Right lobe of liver (tissue), 6 donors: Measurements from ENCODE around the gene TPST1. TPM values are rescaled to one million over a fixed set of nuclear protein-coding genes. Genes with fewer than 3 reads are reported as not detected.
"Not testable (repeated sequence)": the region's sequence is repeated elsewhere in the genome, so short reads cannot be mapped to it uniquely, and the experiment has no call there.

ENCODE experiments used
- ATAC-seq, 4 donors: fragments of 200-7000 bp; cut with Tn5 transposase; one replicate each; pipeline ENCODE4 v1.9.1; 2020; ENCODE audit warnings: mild to moderate bottlenecking in 4 of 4, moderate library complexity in 4 of 4
- DNase-seq, 3 donors: peaks; one replicate each; pipeline ENCODE4 v3.0.0-alpha.2; 2020
- H3K27ac ChIP-seq, 3 donors: fragments of 200-600 bp; one replicate each; pipeline ENCODE4 v1.8.0; 2022
- H3K27me3 ChIP-seq, 2 donors: fragments of 200-600 bp; one replicate each; pipeline ENCODE4 v1.8.0; 2022
- H3K36me3 ChIP-seq, 4 donors: fragments of 200-600 bp; sonication (generic) in 1 of 4; one replicate each; pipeline versions ENCODE4 v1.5.1 to v1.8.0; 2017 to 2022; ENCODE audit warnings: control low read depth in 1 of 4
- H3K4me1 ChIP-seq, 4 donors: fragments of 200-600 bp; sonication (generic) in 1 of 4; one replicate each; pipeline versions ENCODE4 v1.5.1 to v1.8.0; 2017 to 2022; ENCODE audit warnings: control low read depth in 1 of 4
- H3K4me3 ChIP-seq, 3 donors: fragments of 200-600 bp; one replicate each; pipeline ENCODE4 v1.8.0; 2022
- H3K9me3 ChIP-seq, 4 donors: fragments of 200-600 bp; sonication (generic) in 1 of 4; one replicate each; pipeline versions ENCODE4 v1.5.1 to v1.8.0; 2017 to 2022; ENCODE audit warnings: control low read depth in 1 of 4
- CTCF ChIP-seq, 4 donors: fragments of 200-600 bp in 3 of 4; fragments of 450-650 bp in 1 of 4; IDR thresholded peaks; one replicate each; pipeline versions ENCODE4 v1.5.1 to v1.8.0; 2016 to 2022; ENCODE audit warnings: antibody characterized with exemption in 4 of 4, mild to moderate bottlenecking in 2 of 4
- POLR2A ChIP-seq: fragments of 450-650 bp; IDR thresholded peaks from one replicate; pipeline ENCODE4 v1.6.1; 2017; ENCODE audit warnings: antibody characterized with exemption, mild to moderate bottlenecking
- WGBS: methylation state at CpG from one replicate; pipeline ENCODE4 v1.1.6; 2018; ENCODE audit warnings: low coverage, low lambda C conversion rate; ENCODE audit not compliant: insufficient coverage; ENCODE audit errors: missing lambda C conversion rate; 5-methylcytosine and 5-hydroxymethylcytosine counted together
- intact Hi-C, 2 donors: fragments of 100-400 bp; cut with DNase I; formaldehyde crosslinking; loops; one replicate each; pipeline versions ENCODE4 v1.11.2 to v1.14.1; 2022
- total RNA-seq, 6 experiments: library from RNA; depleted of rRNA in 2 of 6; stranded (reverse); fragments of >200 nt in 2 of 6; fragmentation: NEBNext Ultra II Directional in 3 of 6; extraction: Animal tissue kit (Norgen Biotek cat#: 25700) in 3 of 6; gene quantifications; one replicate each; pipeline versions ENCODE4 v1.1.0 to v1.2.4, GENCODE V29; 2016 to 2023
- donor health status: DM: no; HTN: yes; CAD: no.
- donor health status: DM: no; HTN: no; CAD: no.
- donor health status: DM: no; HTN: no; CAD: no.
- donor health status: DM: no; HTN: yes; CAD: no.
- donor health status: DM: no; HTN: yes; CAD: no.

The TPST1 gene
- total RNA-seq, 6 experiments from 2014 or later = 18.0 to 40.5 (median 26.3) TPM

GRCh38 chr7:66380272-66380888 is 175.2 kb downstream of the TPST1 start:
- WGBS = 90% methylated on average over 3 of the region's 5 CpGs
- Histone ChIP-seq H3K27me3 (no peaks in the 10 kb centered on the region), H3K9me3 (no peaks in the 10 kb centered on the region), H3K36me3 (no peaks in the 10 kb centered on the region), H3K4me3 (no peak overlapping the region), H3K4me1 (no peaks in the 10 kb centered on the region), H3K27ac (no peak overlapping the region)
- intact Hi-C loops = no loop called here
- no peak for TF ChIP-seq POLR2A
- no peak for TF ChIP-seq CTCF (IDR thresholded peaks at IDR 0.05)
- ATAC-seq (no peak), DNase-seq (no peak)

- H3K4me1 ChIP-seq, H3K27me3 ChIP-seq, H3K36me3 ChIP-seq, DNase-seq, intact Hi-C loops, H3K4me3 ChIP-seq, H3K9me3 ChIP-seq, H3K27ac ChIP-seq, ATAC-seq: not testable (repeated sequence)
- WGBS = 85% methylated on average over 8 of the region's 8 CpGs
Observed at GRCh38 chr7:66382182-66382923, 177.2 kb downstream of the TPST1 start.

DNA sequence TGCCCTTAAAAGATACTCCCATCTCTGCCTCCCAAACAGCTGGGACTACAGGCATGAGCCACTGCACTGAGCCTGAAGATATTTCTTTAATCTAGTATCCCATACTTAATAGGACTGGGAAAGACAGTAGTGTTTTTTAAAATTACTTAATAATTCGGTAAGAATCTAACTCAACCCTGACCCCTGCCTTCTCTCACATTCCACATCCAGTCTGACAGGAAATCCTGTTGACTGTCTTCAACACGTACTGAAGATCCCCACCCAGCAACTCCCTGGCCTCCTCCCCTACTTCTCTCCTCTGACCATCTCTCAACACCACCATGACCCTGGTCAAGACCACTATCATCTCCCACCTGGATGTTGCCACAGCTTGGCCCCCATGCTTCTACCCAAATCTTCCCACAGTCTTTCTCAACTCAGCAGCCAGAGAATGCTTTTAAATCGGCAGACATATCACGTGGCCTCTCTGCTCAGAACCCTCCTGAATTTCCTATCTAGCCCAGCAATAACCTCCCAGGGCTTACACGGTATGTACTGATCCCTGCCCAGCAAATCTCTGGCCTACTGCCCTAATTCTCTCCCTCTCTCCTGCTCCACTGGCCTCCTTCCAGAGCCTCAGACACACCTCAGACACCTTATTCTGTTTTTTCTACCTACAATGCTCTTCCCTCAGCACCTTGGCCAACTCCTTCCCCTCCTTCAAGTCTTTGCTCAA is 180.2 kb downstream of the TPST1 start:
- H3K27me3 ChIP-seq, H3K4me1 ChIP-seq, H3K4me3 ChIP-seq, DNase-seq, H3K9me3 ChIP-seq, intact Hi-C loops, H3K27ac ChIP-seq, ATAC-seq, H3K36me3 ChIP-seq: not testable (repeated sequence)
- WGBS = 69% methylated on average over 5 of the region's 5 CpGs

- DNase-seq, ATAC-seq, H3K4me3 ChIP-seq, intact Hi-C loops, H3K27ac ChIP-seq, H3K9me3 ChIP-seq, H3K36me3 ChIP-seq, H3K4me1 ChIP-seq, H3K27me3 ChIP-seq: not testable (repeated sequence)
- 62% methylated on average over 3 of the region's 3 CpGs for WGBS
Observed at GRCh38 chr7:66395128-66395571, 190.0 kb downstream of the TPST1 start.

GRCh38 chr7:66396052-66396451 is 190.9 kb downstream of the TPST1 start:
- 100% methylated on average over 2 of the region's 3 CpGs for WGBS
- intact Hi-C loops, H3K4me3 ChIP-seq, H3K9me3 ChIP-seq, H3K4me1 ChIP-seq, ATAC-seq, DNase-seq, H3K36me3 ChIP-seq, H3K27ac ChIP-seq, H3K27me3 ChIP-seq: not testable (repeated sequence)

DNA sequence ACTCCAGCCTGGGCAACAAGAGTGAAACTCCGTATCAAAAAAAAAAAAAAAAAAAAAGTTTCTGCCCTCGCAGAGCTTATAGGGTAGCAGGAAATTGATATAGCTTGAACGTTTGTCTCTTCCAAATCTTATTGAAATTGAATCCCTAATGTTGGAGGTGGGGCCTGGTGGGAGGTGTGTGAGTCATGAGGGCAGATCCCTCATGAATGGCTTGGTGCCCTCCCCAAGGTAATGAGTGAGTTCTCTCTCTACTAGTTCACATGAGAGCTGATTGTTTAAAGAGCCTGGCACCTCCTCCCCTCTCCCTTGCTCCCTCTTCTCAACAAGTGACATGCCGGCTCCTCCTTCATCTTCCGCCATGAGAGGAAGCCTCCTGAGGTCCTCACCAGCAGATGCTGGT is 193.7 kb downstream of the TPST1 start:
- DNase-seq, ATAC-seq, intact Hi-C loops, H3K27ac ChIP-seq, H3K9me3 ChIP-seq, H3K4me3 ChIP-seq, H3K4me1 ChIP-seq, H3K36me3 ChIP-seq, H3K27me3 ChIP-seq: not testable (repeated sequence)
- WGBS = 74% methylated on average over 3 of the region's 5 CpGs

DNA sequence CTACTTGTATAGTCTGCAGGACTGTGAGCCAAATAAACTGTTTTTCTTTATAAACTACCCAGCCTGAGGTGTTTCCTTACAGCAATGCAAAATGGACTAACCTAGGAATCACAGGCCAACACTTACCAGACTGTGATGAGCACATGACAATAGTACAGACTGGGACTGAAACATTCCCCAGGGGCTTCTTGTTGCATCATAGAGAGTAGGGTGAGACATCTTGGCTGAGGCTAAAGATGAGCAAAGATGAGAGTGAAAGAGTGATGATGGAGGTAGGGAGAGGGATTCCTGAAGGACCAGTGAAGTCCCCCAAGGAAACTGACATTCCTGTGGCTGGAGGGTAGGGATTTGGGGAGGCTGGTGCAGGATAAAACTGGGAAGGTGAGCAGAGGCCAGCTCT is 194.4 kb downstream of the TPST1 start:
- ATAC-seq (no peak), DNase-seq (no peak)
- H3K9me3 ChIP-seq = no peaks in the 10 kb centered on the region
- H3K4me1 ChIP-seq = peaks cover 0 to 7% (median 0%) of the 10 kb centered on the region in 4 donors
- intact Hi-C loops = no loop called here
- no peak overlapping the region for H3K27ac ChIP-seq
- no peaks in the 10 kb centered on the region for H3K36me3 ChIP-seq
- TF ChIP-seq POLR2A (no peak), CTCF (IDR thresholded peaks at IDR 0.05) (no peak)
- no peaks in the 10 kb centered on the region for H3K27me3 ChIP-seq
- H3K4me3 ChIP-seq = no peak overlapping the region
